ENCODE results near the gene SURF1.
"Not testable (repeated sequence)": the region's sequence is repeated elsewhere in the genome, so short reads cannot be mapped to it uniquely, and the experiment has no call there.

SURF1 gene

DNA sequence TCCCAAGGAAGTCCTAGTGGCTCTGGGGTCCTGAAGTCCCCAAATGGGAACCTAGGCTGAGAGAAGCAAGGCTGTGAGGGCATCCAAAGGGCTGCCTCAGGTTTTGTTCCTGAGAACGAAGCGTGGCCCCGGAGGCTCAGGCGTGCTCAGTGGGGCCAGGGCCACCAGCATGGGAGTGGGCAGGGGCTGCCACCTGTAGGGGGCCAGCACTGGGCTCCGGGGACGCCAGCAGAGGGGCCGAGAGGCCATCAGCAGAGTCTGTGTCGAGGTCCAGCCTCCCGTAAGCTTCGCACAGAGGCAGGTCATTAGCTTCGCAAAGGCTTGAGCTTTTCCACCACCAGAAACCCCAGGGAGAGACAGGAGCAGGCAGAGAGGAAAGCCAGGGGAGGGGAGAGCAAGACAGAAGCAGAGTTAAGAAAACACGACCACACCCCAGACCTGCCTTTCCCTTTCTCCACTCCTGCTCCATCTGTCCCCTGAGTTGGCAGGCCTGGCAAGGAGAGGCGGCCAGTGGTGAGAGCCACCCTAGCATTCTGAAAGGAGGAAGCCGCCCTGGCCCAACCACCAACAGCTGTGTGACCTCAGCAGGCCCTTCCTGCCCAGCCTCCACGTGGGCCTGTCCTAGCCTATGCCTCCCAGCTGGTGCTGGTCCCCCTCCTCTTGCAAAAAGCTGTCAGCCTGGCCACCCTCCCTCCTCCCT is 14.8 kb downstream of the SURF1 start:
- peaks cover 20 to 27% of the 10 kb centered on the region in 2 donors for H3K4me1 Mint-ChIP-seq (ENCODE audit: low read depth in 2 of 2)
- peak overlapping the region; percentile 44 to 49 for H3K27ac Mint-ChIP-seq
- H3K9me3 Mint-ChIP-seq = no peaks in the 10 kb centered on the region
- no peaks in the 10 kb centered on the region for H3K27me3 Mint-ChIP-seq
- peak overlapping the region in 1 of 2 donors; percentile 6 for H3K4me3 Mint-ChIP-seq
- peaks cover 31% of the 10 kb centered on the region for H3K36me3 Mint-ChIP-seq (ENCODE audit: insufficient read depth)
- ATAC-seq (replicated peaks) = peak; percentile 29
- no peak for DNase-seq

DNA sequence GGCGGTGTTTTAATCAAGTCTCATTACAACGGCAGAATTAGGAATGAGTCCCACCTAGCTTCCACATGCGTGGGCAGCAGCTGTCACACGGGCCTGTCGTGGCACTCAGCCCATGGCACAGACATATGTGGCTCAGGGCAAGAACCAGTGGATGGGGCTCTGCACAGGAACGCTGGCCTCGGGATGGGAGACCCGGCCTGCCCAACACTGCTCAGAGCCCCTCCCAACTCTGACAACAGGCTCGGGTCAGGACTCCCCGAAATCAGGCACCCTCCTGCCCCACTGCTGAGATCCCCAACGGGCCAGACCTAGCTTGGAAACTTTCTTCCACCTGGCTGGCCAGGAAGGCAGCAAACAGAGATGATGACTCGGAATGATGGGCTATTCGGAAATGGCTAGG is 15.4 kb downstream of the SURF1 start:
- H3K27ac Mint-ChIP-seq = peak overlapping the region in 1 of 2 donors; percentile 22
- no peak overlapping the region for H3K4me3 Mint-ChIP-seq
- H3K27me3 Mint-ChIP-seq = no peaks in the 10 kb centered on the region
- ATAC-seq (replicated peaks) (no peak), DNase-seq (no peak)
- H3K4me1 Mint-ChIP-seq (ENCODE audit: low read depth in 2 of 2) = peaks cover 14 to 26% of the 10 kb centered on the region in 2 donors
- no peaks in the 10 kb centered on the region for H3K9me3 Mint-ChIP-seq
- peaks cover 28% of the 10 kb centered on the region for H3K36me3 Mint-ChIP-seq (ENCODE audit: insufficient read depth)

DNA sequence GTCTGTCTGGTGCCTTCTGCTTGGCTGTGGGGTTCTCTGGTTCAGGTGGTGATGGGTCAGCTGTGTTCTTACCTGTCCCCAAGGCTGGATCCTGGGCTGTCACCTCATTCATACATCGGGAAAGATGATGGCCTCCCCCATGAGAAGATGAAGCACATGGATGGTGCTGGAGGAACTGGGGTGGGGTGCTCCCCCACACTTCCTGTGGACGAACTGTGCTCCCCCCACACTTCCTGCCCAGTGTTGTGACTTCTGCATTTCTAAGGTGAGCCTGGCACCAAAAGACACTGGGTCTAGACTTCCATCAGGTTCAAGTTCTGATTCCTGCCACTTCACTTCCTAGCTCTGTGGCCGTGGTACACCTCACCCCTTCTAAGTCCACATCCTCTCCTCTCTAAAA is 16.0 kb downstream of the SURF1 start:
- no peaks in the 10 kb centered on the region for H3K9me3 Mint-ChIP-seq
- H3K27ac Mint-ChIP-seq = peak overlapping the region in 1 of 2 donors; percentile 22
- peaks cover 18 to 30% of the 10 kb centered on the region in 2 donors for H3K4me1 Mint-ChIP-seq (ENCODE audit: low read depth in 2 of 2)
- ATAC-seq (replicated peaks) = no peak
- no peaks in the 10 kb centered on the region for H3K27me3 Mint-ChIP-seq
- peaks cover 31% of the 10 kb centered on the region for H3K36me3 Mint-ChIP-seq (ENCODE audit: insufficient read depth)
- no peak for DNase-seq
- peak overlapping the region in 1 of 2 donors; percentile 29 for H3K4me3 Mint-ChIP-seq

DNA sequence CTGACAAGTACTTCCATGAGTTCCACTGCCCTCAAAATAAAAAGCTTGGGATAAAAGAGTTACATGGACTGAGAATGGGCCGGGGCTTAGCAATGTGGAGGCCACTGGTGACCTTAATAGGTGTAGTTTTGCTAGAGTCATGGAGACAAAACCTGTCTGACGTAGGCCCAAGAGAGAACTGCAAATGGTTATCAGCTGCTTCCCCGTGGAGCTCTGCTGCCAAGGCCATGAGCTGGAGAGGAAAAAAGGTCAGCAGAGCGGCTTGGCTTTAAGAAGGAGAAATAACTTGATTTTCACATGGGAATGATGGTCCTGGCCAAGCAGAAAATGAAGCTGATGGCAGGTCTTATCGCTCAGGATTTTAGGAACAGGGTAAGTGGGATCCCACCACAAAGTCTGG is 16.6 kb downstream of the SURF1 start:
- peaks cover 22 to 30% of the 10 kb centered on the region in 2 donors for H3K4me1 Mint-ChIP-seq (ENCODE audit: low read depth in 2 of 2)
- ATAC-seq (replicated peaks) (no peak), DNase-seq (no peak)
- no peaks in the 10 kb centered on the region for H3K27me3 Mint-ChIP-seq
- H3K9me3 Mint-ChIP-seq = no peaks in the 10 kb centered on the region
- H3K36me3 Mint-ChIP-seq (ENCODE audit: insufficient read depth) = peaks cover 35% of the 10 kb centered on the region
- H3K4me3 Mint-ChIP-seq = no peak overlapping the region
- no peak overlapping the region for H3K27ac Mint-ChIP-seq

DNA sequence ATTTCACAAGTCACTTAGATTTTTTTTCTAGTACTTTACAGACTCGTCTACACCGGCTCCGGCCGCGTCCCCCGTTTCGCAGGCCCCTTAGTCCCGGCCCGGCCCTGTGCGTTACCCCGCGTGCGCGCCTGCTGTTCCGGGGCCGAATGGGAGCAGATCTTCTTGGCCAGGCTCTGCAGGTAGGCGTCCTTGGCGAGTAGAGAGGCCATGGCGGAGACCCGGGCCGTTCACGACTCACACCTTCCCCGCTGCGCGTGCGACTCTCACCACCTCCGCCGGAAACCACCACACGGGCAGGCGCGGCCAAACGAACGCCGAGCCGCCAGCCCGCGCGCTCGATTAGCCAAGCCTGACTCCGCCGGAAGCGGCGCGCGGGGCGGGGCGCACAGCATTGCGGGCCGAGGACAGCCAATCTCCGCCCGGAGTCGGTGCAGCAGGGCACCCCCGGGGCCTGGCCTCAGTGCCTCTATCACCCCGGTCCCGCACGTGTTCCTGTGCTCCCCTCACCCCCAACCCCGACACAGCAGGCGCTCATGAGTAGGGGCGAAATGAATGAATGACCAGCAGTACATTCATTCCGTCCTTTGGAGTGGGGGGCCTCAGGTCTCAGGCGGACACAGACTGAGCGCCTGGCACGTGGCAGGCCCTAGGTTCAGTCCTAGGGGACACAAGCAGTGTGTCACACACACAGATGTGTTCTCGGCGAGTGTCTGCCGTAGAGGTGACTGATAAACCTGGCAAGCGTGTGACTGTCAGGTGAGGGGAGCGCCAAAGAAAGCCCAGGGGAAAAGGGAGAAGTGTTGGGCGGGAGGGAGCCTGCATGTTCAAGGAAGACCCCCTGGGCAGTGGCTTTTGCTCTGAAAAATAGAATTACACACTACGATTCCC is 20.1 kb downstream of the SURF1 start, which contains the start of gene SURF6:
Gene SURF6 (minus strand): TSS at position 265 of the 888 bp plus-strand sequence. CDS start 56 bp downstream, at position 209.
- Mint-ChIP-seq H3K9me3 (no peaks in the 10 kb centered on the region), H3K4me1 (ENCODE audit: low read depth in 2 of 2) (peaks cover 25 to 26% of the 10 kb centered on the region in 2 donors), H3K4me3 (peak within 1 kb of the TSS; percentile 90 to 94), H3K27ac (peak within 1 kb of the TSS; percentile 90 to 93), H3K36me3 (ENCODE audit: insufficient read depth) (peaks cover 49% of the 10 kb centered on the region), H3K27me3 (no peaks in the 10 kb centered on the region)
- DNase-seq (peak; percentile 90 to 92 (median 90)), ATAC-seq (replicated peaks) (peak; percentile 94)

DNA sequence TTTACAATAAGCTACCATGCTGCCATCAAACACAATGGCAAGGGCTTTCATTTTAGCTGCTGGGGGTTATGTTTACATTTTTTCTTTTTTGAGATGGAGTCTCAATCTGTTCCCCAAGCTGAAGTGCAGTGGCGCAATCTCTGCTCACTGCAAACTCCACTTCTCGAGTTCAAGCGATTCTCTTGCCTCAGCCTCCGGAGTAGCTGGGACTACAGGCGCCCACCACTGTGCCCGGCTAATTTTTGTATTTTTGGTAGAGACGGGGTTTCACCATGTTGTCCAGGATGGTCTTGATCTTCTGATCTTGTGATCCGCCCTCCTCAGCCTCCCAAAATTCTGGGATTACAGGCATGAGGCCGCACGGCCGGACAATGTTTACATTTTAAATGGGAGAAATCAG is 21.4 kb downstream of the SURF1 start:
- ATAC-seq (replicated peaks); H3K9me3 Mint-ChIP-seq; DNase-seq; H3K27me3 Mint-ChIP-seq: not testable (repeated sequence)
- H3K4me3 Mint-ChIP-seq = peak overlapping the region; percentile 90 to 94
- peaks cover 14 to 17% of the 10 kb centered on the region in 2 donors for H3K4me1 Mint-ChIP-seq (ENCODE audit: low read depth in 2 of 2)
- peak overlapping the region; percentile 90 to 93 for H3K27ac Mint-ChIP-seq
- H3K36me3 Mint-ChIP-seq (ENCODE audit: insufficient read depth) = peaks cover 58% of the 10 kb centered on the region

DNA sequence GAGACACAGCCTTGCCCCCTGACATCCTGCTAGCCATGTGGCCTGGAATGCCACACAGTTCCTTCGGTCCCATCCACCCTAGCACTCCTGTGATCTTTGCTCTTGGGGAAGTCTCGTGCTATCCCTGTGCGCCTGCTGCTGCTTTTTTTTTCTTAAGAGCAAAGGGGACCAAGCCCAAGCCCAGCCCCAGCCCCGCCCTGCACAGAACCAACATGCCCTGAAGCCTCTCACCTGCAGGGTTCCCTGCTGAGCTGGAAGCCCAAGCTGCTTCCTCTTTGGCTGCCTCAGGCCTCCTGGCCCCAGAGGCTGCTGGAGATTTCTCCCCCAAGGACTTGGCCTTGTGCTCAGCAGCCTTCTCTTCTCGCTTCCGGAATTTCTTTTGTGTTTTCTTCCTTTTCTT is 22.1 kb downstream of the SURF1 start:
- no peak for DNase-seq
- peaks cover 58% of the 10 kb centered on the region for H3K36me3 Mint-ChIP-seq (ENCODE audit: insufficient read depth)
- H3K9me3 Mint-ChIP-seq = no peaks in the 10 kb centered on the region
- H3K27me3 Mint-ChIP-seq = no peaks in the 10 kb centered on the region
- no peak overlapping the region for H3K4me3 Mint-ChIP-seq
- peak overlapping the region in 1 of 2 donors; percentile 90 for H3K27ac Mint-ChIP-seq
- H3K4me1 Mint-ChIP-seq (ENCODE audit: low read depth in 2 of 2) = peaks cover 12 to 15% of the 10 kb centered on the region in 2 donors
- no peak for ATAC-seq (replicated peaks)

DNA sequence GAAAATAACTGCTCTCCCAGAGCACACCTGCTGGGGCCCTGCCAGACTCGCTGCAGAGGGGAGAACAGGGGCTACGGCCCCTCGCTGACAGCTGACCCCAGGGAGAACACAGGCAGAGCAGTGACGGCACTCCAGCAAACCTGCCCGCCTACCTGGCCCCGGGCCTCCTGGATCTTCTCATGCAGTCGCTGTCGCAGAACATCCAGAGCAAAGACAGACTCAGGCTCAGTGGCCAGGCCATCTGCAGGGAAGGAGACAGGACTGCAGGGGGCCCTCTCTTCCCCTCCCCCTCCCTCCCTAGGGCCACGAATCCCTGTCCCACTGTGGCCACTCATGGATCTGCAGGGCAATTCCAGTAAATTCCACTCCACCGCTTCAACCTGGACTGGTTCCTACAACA is 22.7 kb downstream of the SURF1 start:
- DNase-seq (no peak), ATAC-seq (replicated peaks) (no peak)
- Mint-ChIP-seq H3K4me3 (no peak overlapping the region), H3K27ac (no peak overlapping the region), H3K9me3 (no peaks in the 10 kb centered on the region), H3K36me3 (ENCODE audit: insufficient read depth) (peaks cover 63% of the 10 kb centered on the region), H3K27me3 (no peaks in the 10 kb centered on the region), H3K4me1 (ENCODE audit: low read depth in 2 of 2) (peaks cover 17 to 18% of the 10 kb centered on the region in 2 donors)

DNA sequence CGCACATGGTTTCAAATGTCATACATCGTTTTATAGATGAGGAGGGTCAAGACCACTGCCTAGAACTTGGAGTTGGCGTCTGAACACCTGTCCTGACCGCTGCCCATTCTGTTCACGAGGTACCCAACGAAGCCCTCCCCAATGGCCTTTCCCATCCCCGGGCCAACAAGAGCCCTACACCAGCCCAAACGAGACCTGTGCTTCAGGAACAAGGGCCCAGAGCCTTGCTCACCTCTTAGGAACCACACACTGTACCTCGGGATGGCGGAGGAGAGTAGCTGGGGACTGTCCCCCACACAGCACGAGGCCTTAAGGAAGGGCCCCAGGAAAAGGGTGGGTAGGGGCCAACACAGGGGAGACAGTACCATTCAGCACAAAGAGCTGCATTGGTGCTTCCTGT is 23.3 kb downstream of the SURF1 start:
- Mint-ChIP-seq H3K36me3 (ENCODE audit: insufficient read depth) (peaks cover 68% of the 10 kb centered on the region), H3K9me3 (no peaks in the 10 kb centered on the region), H3K4me1 (ENCODE audit: low read depth in 2 of 2) (peaks cover 17 to 19% of the 10 kb centered on the region in 2 donors), H3K4me3 (no peak overlapping the region), H3K27ac (no peak overlapping the region), H3K27me3 (no peaks in the 10 kb centered on the region)
- ATAC-seq (replicated peaks) (no peak), DNase-seq (no peak)

DNA sequence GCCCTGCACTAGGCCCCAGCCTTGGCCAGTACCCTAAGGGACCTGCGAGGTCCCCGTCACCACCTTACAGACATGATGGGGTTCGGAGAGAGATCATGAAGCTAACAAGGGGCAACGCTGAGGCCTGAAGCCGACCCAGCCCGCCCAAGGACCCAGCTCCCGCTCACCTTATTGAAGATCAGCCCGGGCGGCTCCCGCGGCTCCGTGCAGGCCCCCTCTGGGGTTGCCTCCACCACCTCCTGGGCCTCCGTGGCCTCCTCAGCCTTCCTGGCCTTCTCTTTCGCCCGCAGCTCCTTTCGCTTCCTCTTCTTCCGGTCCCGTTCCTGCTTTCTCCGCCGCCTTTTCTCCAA is 23.9 kb downstream of the SURF1 start:
- no peak for ATAC-seq (replicated peaks)
- Mint-ChIP-seq H3K27me3 (no peaks in the 10 kb centered on the region), H3K36me3 (ENCODE audit: insufficient read depth) (peaks cover 65% of the 10 kb centered on the region), H3K27ac (no peak overlapping the region), H3K4me3 (no peak overlapping the region), H3K9me3 (no peaks in the 10 kb centered on the region), H3K4me1 (ENCODE audit: low read depth in 2 of 2) (peaks cover 17 to 19% of the 10 kb centered on the region in 2 donors)
- DNase-seq = no peak

DNA sequence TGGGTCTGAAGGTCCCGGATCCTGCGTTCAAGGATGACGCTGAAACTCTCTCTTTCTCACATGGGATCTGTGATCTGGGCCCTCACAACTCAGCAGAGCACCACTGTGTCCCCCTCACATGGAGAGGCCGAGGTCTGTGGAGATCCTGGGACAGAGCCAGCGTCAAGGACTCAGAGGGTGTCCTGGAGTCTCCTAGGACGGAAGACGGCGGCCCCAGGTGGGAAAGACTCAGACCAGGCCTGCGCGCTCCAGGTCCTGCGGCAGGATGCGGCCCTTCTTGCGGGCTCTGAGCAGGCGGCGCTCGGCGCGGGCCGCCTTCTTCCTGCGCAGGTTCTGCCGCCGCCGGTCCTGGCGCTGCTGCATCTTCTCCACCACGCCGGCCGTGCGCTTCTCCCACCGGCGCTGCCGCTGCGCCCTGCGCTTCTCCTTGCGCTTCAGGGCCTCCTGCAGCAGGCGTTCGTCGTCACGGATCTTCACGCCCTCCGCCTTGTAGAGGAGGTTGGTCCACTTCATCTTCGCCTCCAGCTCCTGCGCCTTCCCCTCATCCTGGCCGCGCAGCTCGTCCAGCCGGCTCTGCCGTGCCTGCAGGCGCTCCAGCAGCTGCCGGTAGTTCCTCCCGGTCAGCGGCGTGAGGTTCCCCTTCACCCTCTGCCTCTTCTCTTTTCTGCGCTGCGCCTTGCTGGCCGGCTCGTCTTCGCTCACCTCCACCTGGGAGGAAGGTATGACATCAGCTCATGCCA is 24.5 kb downstream of the SURF1 start:
- no peak overlapping the region for H3K27ac Mint-ChIP-seq
- DNase-seq (no peak), ATAC-seq (replicated peaks) (no peak)
- H3K27me3 Mint-ChIP-seq = no peaks in the 10 kb centered on the region
- no peaks in the 10 kb centered on the region for H3K9me3 Mint-ChIP-seq
- H3K4me1 Mint-ChIP-seq (ENCODE audit: low read depth in 2 of 2) = peaks cover 15 to 19% of the 10 kb centered on the region in 2 donors
- no peak overlapping the region for H3K4me3 Mint-ChIP-seq
- peaks cover 65% of the 10 kb centered on the region for H3K36me3 Mint-ChIP-seq (ENCODE audit: insufficient read depth)

DNA sequence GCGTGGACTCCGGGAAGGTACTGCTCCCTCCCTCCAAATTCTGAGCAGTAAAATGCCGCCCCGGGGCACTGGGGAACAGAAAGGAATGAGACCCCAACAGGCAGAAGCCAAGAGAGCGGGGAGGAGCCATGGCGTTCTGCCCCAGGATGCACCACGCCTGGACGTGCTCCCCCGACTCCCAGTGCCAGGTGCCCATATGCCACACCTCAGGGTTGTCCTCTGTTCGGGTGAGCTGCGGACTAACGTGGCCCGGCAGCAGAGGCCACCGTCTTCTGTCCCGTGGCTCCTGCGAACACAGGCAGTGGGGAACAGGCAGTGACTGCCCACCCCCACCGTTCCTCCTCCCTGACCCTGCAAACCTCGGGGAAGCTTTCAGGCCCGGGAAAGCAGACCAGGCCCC is 25.1 kb downstream of the SURF1 start:
- H3K27me3 Mint-ChIP-seq = no peaks in the 10 kb centered on the region
- H3K9me3 Mint-ChIP-seq = no peaks in the 10 kb centered on the region
- H3K4me3 Mint-ChIP-seq = no peak overlapping the region
- peaks cover 10 to 19% of the 10 kb centered on the region in 2 donors for H3K4me1 Mint-ChIP-seq (ENCODE audit: low read depth in 2 of 2)
- peaks cover 65% of the 10 kb centered on the region for H3K36me3 Mint-ChIP-seq (ENCODE audit: insufficient read depth)
- H3K27ac Mint-ChIP-seq = no peak overlapping the region
- no peak for DNase-seq
- no peak for ATAC-seq (replicated peaks)

Measured in effector memory CD8-positive, alpha-beta T cell (primary cell).